Activated CD8-positive, alpha-beta T cell treated with anti-CD3 and anti-CD28 coated beads for 36 hours (primary cell): Measurements from ENCODE around the gene AATF. TPM values are rescaled to one million over a fixed set of nuclear protein-coding genes. Genes with fewer than 3 reads are reported as not detected.
A peak's percentile ranks its signal among the peaks of the same experiment; 100 is the strongest.

ENCODE experiments used
- ATAC-seq: fragments of 200-7000 bp; cut with Tn5 transposase; one replicate; pipeline ENCODE4 v1.10.0; 2021; ENCODE audit warnings: mild to moderate bottlenecking, moderate library complexity
- CTCF ChIA-PET: fragments of 350-600 bp; sonication (Branson Sonifier 250); formaldehyde crosslinking; loops from one replicate; lab custom pipeline; 2021; ENCODE audit warnings: antibody characterized with exemption; lab: Charles Lee
- POLR2A ChIA-PET: fragments of 350-600 bp; sonication (Branson Sonifier 250); formaldehyde crosslinking; loops from one replicate; lab custom pipeline; 2021; ENCODE audit warnings: antibody characterized with exemption; lab: Charles Lee
- DNase-seq: peaks from one replicate; pipeline ENCODE4 v3.0.0-alpha.2; 2020
- H3K27ac Mint-ChIP-seq: one replicate; pipeline ENCODE4 v1.8.0; 2021; ENCODE audit warnings: mild to moderate bottlenecking, mixed read lengths
- H3K27me3 Mint-ChIP-seq: one replicate; pipeline ENCODE4 v1.8.0; 2021; ENCODE audit warnings: mixed read lengths
- H3K36me3 Mint-ChIP-seq: one replicate; pipeline ENCODE4 v1.8.0; 2021; ENCODE audit warnings: low read depth, mixed read lengths
- H3K4me1 Mint-ChIP-seq: one replicate; pipeline ENCODE4 v1.8.0; 2021; ENCODE audit warnings: low read depth, mixed read lengths
- H3K4me3 Mint-ChIP-seq: one replicate; pipeline ENCODE4 v1.8.0; 2021; ENCODE audit warnings: mild to moderate bottlenecking, moderate library complexity, mixed read lengths
- H3K9me3 Mint-ChIP-seq: one replicate; pipeline ENCODE4 v1.8.0; 2021; ENCODE audit warnings: mixed read lengths
- CTCF ChIP-seq: fragments of 200-600 bp; IDR thresholded peaks from one replicate; pipeline ENCODE4 v1.8.0; 2022; ENCODE audit warnings: antibody characterized with exemption, mild to moderate bottlenecking
- intact Hi-C: fragments of 100-400 bp; cut with micrococcal nuclease; formaldehyde crosslinking; loops from one replicate; pipeline ENCODE4 v1.10.0; 2022
- total RNA-seq, 2 experiments: library from RNA; stranded (reverse); gene quantifications; one replicate each; pipeline ENCODE4 v1.2.3, GENCODE V29; 2021

AATF gene
- total RNA-seq, 2 experiments from 2014 or later: 81.8 to 90.3 TPM

- ChIA-PET POLR2A (no interaction called here), CTCF (interaction anchor here (0.8 kb wide), 1 partner anchor 441 kb away, joined by 3 read pairs; no protein-coding TSS in a partner anchor)
- H3K4me3 Mint-ChIP-seq: no peak overlapping the region
- DNase-seq (no peak), ATAC-seq (no peak)
- intact Hi-C loops: no loop called here
- peaks cover 35% of the 10 kb centered on the region for H3K4me1 Mint-ChIP-seq
- H3K27ac Mint-ChIP-seq: no peak overlapping the region
- peaks cover 41% of the 10 kb centered on the region for H3K36me3 Mint-ChIP-seq
- no peak for TF ChIP-seq CTCF
- no peaks in the 10 kb centered on the region for H3K27me3 Mint-ChIP-seq
- no peaks in the 10 kb centered on the region for H3K9me3 Mint-ChIP-seq
Observed at GRCh38 chr17:37086334-37086733, 137.6 kb downstream of the AATF start.

- intact Hi-C loops: no loop called here
- ChIA-PET POLR2A (interaction anchor here (1.6 kb wide), 1 partner anchor 9 kb away, joined by 3 read pairs; no protein-coding TSS in a partner anchor), CTCF (interaction anchor here (0.8 kb wide), 1 partner anchor 441 kb away, joined by 3 read pairs; no protein-coding TSS in a partner anchor)
- Mint-ChIP-seq H3K4me1 (peaks cover 35% of the 10 kb centered on the region), H3K36me3 (peaks cover 41% of the 10 kb centered on the region), H3K9me3 (no peaks in the 10 kb centered on the region), H3K27me3 (no peaks in the 10 kb centered on the region), H3K4me3 (no peak overlapping the region), H3K27ac (no peak overlapping the region)
- no peak for ATAC-seq
- DNase-seq: no peak
- TF ChIP-seq CTCF: no peak
Observed at GRCh38 chr17:37086948-37087347, 138.2 kb downstream of the AATF start.

- ChIA-PET POLR2A (interaction anchor here (1.6 kb wide), 1 partner anchor 8 kb away, joined by 3 read pairs; no protein-coding TSS in a partner anchor), CTCF (no interaction called here)
- H3K27me3 Mint-ChIP-seq: no peaks in the 10 kb centered on the region
- peaks cover 48% of the 10 kb centered on the region for H3K36me3 Mint-ChIP-seq
- ATAC-seq: no peak
- H3K9me3 Mint-ChIP-seq: no peaks in the 10 kb centered on the region
- TF ChIP-seq CTCF: no peak
- intact Hi-C loops: no loop called here
- DNase-seq: no peak
- no peak overlapping the region for H3K27ac Mint-ChIP-seq
- H3K4me1 Mint-ChIP-seq: peaks cover 35% of the 10 kb centered on the region
- no peak overlapping the region for H3K4me3 Mint-ChIP-seq
Observed at GRCh38 chr17:37087683-37088082, 138.9 kb downstream of the AATF start.

GRCh38 chr17:37088459-37088858, 139.7 kb downstream of the AATF start:
- intact Hi-C loops: no loop called here
- DNase-seq (no peak), ATAC-seq (peak; percentile 28)
- Mint-ChIP-seq H3K4me1 (peaks cover 35% of the 10 kb centered on the region), H3K27me3 (no peaks in the 10 kb centered on the region), H3K36me3 (peaks cover 48% of the 10 kb centered on the region), H3K27ac (peak overlapping the region; percentile 47), H3K9me3 (no peaks in the 10 kb centered on the region), H3K4me3 (no peak overlapping the region)
- POLR2A ChIA-PET: interaction anchor here (0.6 to 2.4 kb wide), 2 partner anchors 10 to 43 kb away, joined by 3 to 6 read pairs; no protein-coding TSS in a partner anchor
- TF ChIP-seq CTCF: no peak
- CTCF ChIA-PET: interaction anchor here (0.9 kb wide), 1 partner anchor 41 kb away, joined by 3 read pairs; no protein-coding TSS in a partner anchor

- no peak for TF ChIP-seq CTCF
- ChIA-PET CTCF (interaction anchor here (0.9 to 1.6 kb wide), 2 partner anchors 41 to 487 kb away, joined by 3 read pairs; partner anchors contain the start of gene MRM1), POLR2A (interaction anchor here (0.6 to 2.4 kb wide), 2 partner anchors 10 to 43 kb away, joined by 3 to 6 read pairs; no protein-coding TSS in a partner anchor)
- H3K36me3 Mint-ChIP-seq: peaks cover 48% of the 10 kb centered on the region
- ATAC-seq: no peak
- peaks cover 35% of the 10 kb centered on the region for H3K4me1 Mint-ChIP-seq
- H3K9me3 Mint-ChIP-seq: no peaks in the 10 kb centered on the region
- DNase-seq: no peak
- H3K27me3 Mint-ChIP-seq: no peaks in the 10 kb centered on the region
- H3K4me3 Mint-ChIP-seq: no peak overlapping the region
- intact Hi-C loops: no loop called here
- peak overlapping the region; percentile 55 for H3K27ac Mint-ChIP-seq
Observed at GRCh38 chr17:37088913-37089312, 140.2 kb downstream of the AATF start.
